Activated CD4-positive, alpha-beta T cell treated with anti-CD3 and anti-CD28 coated beads, Interleukin-2, amount 50 U/mL, for 4 hours (primary cell): ENCODE results near the gene BMERB1.
A peak's percentile ranks its signal among the peaks of the same experiment; 100 is the strongest.
"Not testable (repeated sequence)": the region's sequence is repeated elsewhere in the genome, so short reads cannot be mapped to it uniquely, and the experiment has no call there.

ENCODE experiments used
- DNase-seq, 2 experiments: peaks; one replicate each; pipeline ENCODE4 v3.0.0-alpha.2; 2020

Gene BMERB1

GRCh38 chr16:15464401-15465186 lies 30.2 kb downstream of the BMERB1 start:
- no peak for DNase-seq

GRCh38 chr16:15466131-15466530 lies 31.7 kb downstream of the BMERB1 start:
- no peak for DNase-seq

- no peak for DNase-seq
These were observed 32.7 kb downstream of the BMERB1 start for GRCh38 chr16:15466886-15467781.

- not testable (repeated sequence) for DNase-seq
These were observed 42.6 kb downstream of the BMERB1 start for GRCh38 chr16:15476971-15477370.

- no peak for DNase-seq
These were observed 43.4 kb downstream of the BMERB1 start for GRCh38 chr16:15477802-15478201.

- DNase-seq, result peak; percentile 6 to 17
These were observed 47.8 kb downstream of the BMERB1 start for GRCh38 chr16:15482068-15482747.

- DNase-seq, result no peak
These were observed 48.4 kb downstream of the BMERB1 start for GRCh38 chr16:15482748-15483298.

GRCh38 chr16:15483857-15484256 lies 49.5 kb downstream of the BMERB1 start:
- no peak for DNase-seq

- no peak for DNase-seq
These were observed 50.3 kb downstream of the BMERB1 start for GRCh38 chr16:15484662-15485061.

- no peak for DNase-seq
These were observed 50.8 kb downstream of the BMERB1 start for GRCh38 chr16:15485175-15485574.

- no peak for DNase-seq
These were observed 52.3 kb downstream of the BMERB1 start for GRCh38 chr16:15486661-15487060.

- no peak for DNase-seq
These were observed 53.2 kb downstream of the BMERB1 start for GRCh38 chr16:15487336-15488284.

- DNase-seq, result no peak
These were observed 54.6 kb downstream of the BMERB1 start for GRCh38 chr16:15489016-15489415.

GRCh38 chr16:15490123-15490711 lies 55.8 kb downstream of the BMERB1 start:
- DNase-seq, result no peak

GRCh38 chr16:15491411-15491810 lies 57.0 kb downstream of the BMERB1 start:
- DNase-seq, result no peak

- no peak for DNase-seq
These were observed 57.8 kb downstream of the BMERB1 start for GRCh38 chr16:15492091-15492740.

GRCh38 chr16:15493466-15494180 lies 59.2 kb downstream of the BMERB1 start:
- DNase-seq, result no peak

GRCh38 chr16:15494236-15494635 lies 59.8 kb downstream of the BMERB1 start:
- DNase-seq, result no peak

- no peak for DNase-seq
These were observed 61.5 kb downstream of the BMERB1 start for GRCh38 chr16:15495898-15496297.
